H1 (cell line): Measurements from ENCODE around the gene FRMD3. TPM values are rescaled to one million over a fixed set of nuclear protein-coding genes. Genes with fewer than 3 reads are reported as not detected.

Experiments
- CTCF ChIA-PET: fragments of 300-600 bp; sonication (Branson Sonifier 250); formaldehyde crosslinking; loops from one replicate; lab custom pipeline; 2021; ENCODE audit not compliant: partially characterized antibody; lab: Charles Lee
- POLR2A ChIA-PET: fragments of 300-600 bp; sonication (Branson Sonifier 250); formaldehyde crosslinking; loops from one replicate; lab custom pipeline; 2021; ENCODE audit warnings: inconsistent platforms; ENCODE audit not compliant: partially characterized antibody; lab: Charles Lee
- DNase-seq, 2 experiments: peaks; one replicate each; pipeline versions ENCODE4 v3.0.0 to v3.0.0-alpha.2; 2010 to 2022; ENCODE audit warnings: low spot score in 2 of 2, low read depth in 1 of 2, mixed read lengths in 1 of 2
- FAIRE-seq: peaks from 2 replicates; lab custom pipeline; 2011; peaks lifted over from hg19 to GRCh38; lab: Jason Lieb, UNC
- H2AFZ ChIP-seq: 2 replicates; pipeline ENCODE4 v1.8.1; 2012; ENCODE audit warnings: low read length, inconsistent platforms
- H2AK5ac ChIP-seq: 2 replicates; pipeline ENCODE4 v1.6.1; 2013; ENCODE audit warnings: low read depth, low read length
- H2BK120ac ChIP-seq: replicated peaks from 2 replicates; pipeline ENCODE3; 2013; ENCODE audit warnings: low read depth, low read length, inconsistent platforms
- H2BK12ac ChIP-seq: 2 replicates; pipeline ENCODE4 v1.6.1; 2013; ENCODE audit warnings: low read depth, low read length
- H2BK15ac ChIP-seq: 2 replicates; pipeline ENCODE4 v1.6.1; 2013; ENCODE audit warnings: low read length
- H2BK20ac ChIP-seq: 2 replicates; pipeline ENCODE4 v1.6.1; 2013; ENCODE audit warnings: low read length
- H2BK5ac ChIP-seq: 2 replicates; pipeline ENCODE4 v1.6.1; 2013; ENCODE audit warnings: low read depth, low read length
- H3K14ac ChIP-seq: 2 replicates; pipeline ENCODE4 v1.6.1; 2013; ENCODE audit warnings: inconsistent platforms; ENCODE audit not compliant: insufficient read length
- H3K18ac ChIP-seq: 2 replicates; pipeline ENCODE4 v1.6.1; 2013; ENCODE audit warnings: low read length; ENCODE audit errors: extremely low read depth
- H3K23ac ChIP-seq: 2 replicates; pipeline ENCODE4 v1.6.1; 2013; ENCODE audit warnings: inconsistent platforms; ENCODE audit not compliant: insufficient read length
- H3K23me2 ChIP-seq: 2 replicates; pipeline ENCODE4 v1.6.1; 2013; ENCODE audit warnings: low read depth, low read length
- H3K27ac ChIP-seq: 2 replicates; pipeline ENCODE4 v1.6.1; 2011; ENCODE audit warnings: low read depth, low read length, inconsistent platforms
- H3K27me3 ChIP-seq, 4 experiments: replicated peaks in 1 of 4; 1 replicate in 1 of 4; 2 replicates in 3 of 4; pipeline versions ENCODE4 v1.6.1 to v1.8.1; 2011 to 2013; ENCODE audit warnings: low read length in 3 of 4, mild to moderate bottlenecking in 3 of 4, inconsistent platforms in 2 of 4, mixed read lengths in 2 of 4, moderate library complexity in 1 of 4; ENCODE audit not compliant: control insufficient read depth in 3 of 4, insufficient read depth in 3 of 4; ENCODE audit errors: extremely low read depth in 1 of 4
- H3K36me3 ChIP-seq, 4 experiments: 2 replicates each; pipeline versions ENCODE4 v1.6.1 to v1.8.1; 2011 to 2013; ENCODE audit warnings: mild to moderate bottlenecking in 4 of 4, low read length in 3 of 4, moderate library complexity in 2 of 4, control low read depth in 1 of 4, inconsistent platforms in 1 of 4; ENCODE audit not compliant: insufficient read depth in 4 of 4, control insufficient read depth in 2 of 4
- H3K4ac ChIP-seq: replicated peaks from 2 replicates; pipeline ENCODE3; 2013; ENCODE audit warnings: low read length, low read depth, mixed read lengths, inconsistent platforms; ENCODE audit not compliant: insufficient read length
- H3K4me1 ChIP-seq, 4 experiments: replicated peaks in 1 of 4; 1 replicate in 1 of 4; 2 replicates in 3 of 4; pipeline versions ENCODE4 v1.6.1 to v1.8.1; 2011 to 2013; ENCODE audit warnings: low read length in 3 of 4, inconsistent platforms in 2 of 4, mixed read lengths in 1 of 4; ENCODE audit not compliant: insufficient read depth in 4 of 4, control insufficient read depth in 3 of 4
- H3K4me2 ChIP-seq, 2 experiments: 2 replicates each; pipeline versions ENCODE4 v1.6.1 to v1.8.1; 2011 to 2013; ENCODE audit warnings: low read depth in 2 of 2, low read length in 2 of 2, control low read depth in 1 of 2, inconsistent platforms in 1 of 2, mild to moderate bottlenecking in 1 of 2; ENCODE audit not compliant: insufficient read depth in 1 of 2
- H3K4me3 ChIP-seq, 4 experiments: fragments of 200-600, 300-600 bp in 1 of 4; sonication (generic), shearing (Covaris generic), sonication (Bioruptor Twin) in 1 of 4; 2 replicates each; pipeline versions ENCODE4 v1.5.1 to v1.8.1; 2011 to 2016; ENCODE audit warnings: low read length in 4 of 4, low read depth in 3 of 4, control low read depth in 2 of 4, inconsistent platforms in 2 of 4, mild to moderate bottlenecking in 2 of 4, mixed read lengths in 1 of 4, moderate library complexity in 1 of 4; ENCODE audit not compliant: insufficient read depth in 2 of 4; ENCODE audit errors: extremely low read depth in 1 of 4
- H3K56ac ChIP-seq: replicated peaks from 2 replicates; pipeline ENCODE3; 2013; ENCODE audit warnings: low read depth, mild to moderate bottlenecking, mixed read lengths, low read length, inconsistent platforms; ENCODE audit not compliant: insufficient read length
- H3K79me1 ChIP-seq: 2 replicates; pipeline ENCODE4 v1.6.1; 2013; ENCODE audit warnings: low read depth, low read length, control low read depth
- H3K79me2 ChIP-seq, 2 experiments: 2 replicates each; pipeline versions ENCODE4 v1.6.1 to v1.8.1; 2012 to 2013; ENCODE audit warnings: low read length in 2 of 2, mild to moderate bottlenecking in 2 of 2, inconsistent platforms in 1 of 2; ENCODE audit not compliant: insufficient read depth in 2 of 2, control insufficient read depth in 1 of 2
- H3K9ac ChIP-seq, 4 experiments: replicated peaks in 1 of 4; 1 replicate in 1 of 4; 2 replicates in 3 of 4; pipeline versions ENCODE4 v1.6.1 to v1.8.1; 2011 to 2013; ENCODE audit warnings: low read depth in 3 of 4, low read length in 3 of 4, control low read depth in 2 of 4, mild to moderate bottlenecking in 2 of 4, moderate library complexity in 2 of 4, inconsistent platforms in 1 of 4; ENCODE audit errors: extremely low read depth in 1 of 4
- H3K9me3 ChIP-seq, 2 experiments: 2 replicates each; pipeline versions ENCODE4 v1.6.1 to v1.8.1; 2012 to 2013; ENCODE audit warnings: mild to moderate bottlenecking in 2 of 2, moderate library complexity in 2 of 2, control low read depth in 1 of 2, inconsistent platforms in 1 of 2, low read depth in 1 of 2, low read length in 1 of 2, mixed read lengths in 1 of 2; ENCODE audit not compliant: insufficient read depth in 2 of 2
- H4K20me1 ChIP-seq, 2 experiments: replicated peaks in 1 of 2; 2 replicates each; pipeline versions ENCODE3 to v1.8.1; 2011 to 2013; ENCODE audit warnings: inconsistent platforms in 2 of 2, low read length in 2 of 2, mild to moderate bottlenecking in 1 of 2; ENCODE audit not compliant: insufficient read depth in 2 of 2, control insufficient read depth in 1 of 2
- H4K5ac ChIP-seq: 2 replicates; pipeline ENCODE4 v1.6.1; 2013; ENCODE audit warnings: low read length, low read depth, mixed read lengths, inconsistent platforms; ENCODE audit not compliant: insufficient read length
- H4K8ac ChIP-seq: 2 replicates; pipeline ENCODE4 v1.8.0; 2013; ENCODE audit warnings: mild to moderate bottlenecking, moderate library complexity, low read length, inconsistent platforms; ENCODE audit not compliant: insufficient read depth; ENCODE audit errors: extremely low read depth
- H4K91ac ChIP-seq: replicated peaks from 2 replicates; pipeline ENCODE3; 2013; ENCODE audit warnings: low read length, mixed read lengths, inconsistent platforms; ENCODE audit not compliant: insufficient read length
- BCL11A ChIP-seq, 2 experiments: IDR thresholded peaks; one replicate each; pipeline ENCODE4 v1.6.1; 2011; ENCODE audit warnings: low read depth in 2 of 2, low read length in 2 of 2, mild to moderate bottlenecking in 2 of 2
- CBX8 ChIP-seq: fragments of 300-800, 300-1000 bp; sonication (generic); IDR thresholded peaks from 2 replicates; pipeline ENCODE4 v1.7.1; 2016; ENCODE audit warnings: low read depth, low read length, borderline replicate concordance
- CHD2 ChIP-seq: IDR thresholded peaks from 2 replicates; pipeline ENCODE4 v1.6.1; 2012; ENCODE audit warnings: low read length, improper control_type of control experiment
- CREB1 ChIP-seq: IDR thresholded peaks from 2 replicates; pipeline ENCODE4 v1.6.1; 2012; ENCODE audit warnings: inconsistent platforms
- GABPA ChIP-seq: IDR thresholded peaks from 2 replicates; pipeline ENCODE4 v1.6.1; 2011; ENCODE audit warnings: mild to moderate bottlenecking, low read length, moderate library complexity, borderline replicate concordance; ENCODE audit not compliant: insufficient read depth
- GTF2F1 ChIP-seq: IDR thresholded peaks from 2 replicates; pipeline ENCODE4 v1.6.1; 2012; ENCODE audit warnings: low read depth, low read length, improper control_type of control experiment, borderline replicate concordance
- JUND ChIP-seq: IDR thresholded peaks from 2 replicates; pipeline ENCODE4 v1.6.1; 2011; ENCODE audit warnings: mild to moderate bottlenecking, improper control_type of control experiment, low read length
- KDM4A ChIP-seq: IDR thresholded peaks from one replicate; pipeline ENCODE4 v1.7.1; 2012; ENCODE audit warnings: low read depth, mild to moderate bottlenecking, moderate library complexity, low read length, inconsistent platforms; ENCODE audit not compliant: severe bottlenecking
- NRF1 ChIP-seq: IDR thresholded peaks from 2 replicates; pipeline ENCODE4 v1.6.1; 2011; ENCODE audit warnings: mild to moderate bottlenecking, low read depth, low read length, improper control_type of control experiment
- TEAD4 ChIP-seq: IDR thresholded peaks from 2 replicates; pipeline ENCODE4 v1.6.1; 2012; ENCODE audit warnings: low read depth, low read length, inconsistent platforms, mixed read lengths
- YY1 ChIP-seq: IDR thresholded peaks from 2 replicates; pipeline ENCODE4 v1.6.1; 2011; ENCODE audit warnings: low read depth, mild to moderate bottlenecking, low read length
- polyA plus RNA-seq, 7 experiments: library from polyadenylated mRNA; depleted of rRNA in 3 of 7; stranded (reverse) in 5 of 7; unstranded in 2 of 7; fragments of >200 nt in 5 of 7; fragments of 200-250 nt in 2 of 7; gene quantifications; 1 replicate in 5 of 7; 2 replicates in 1 of 7; 4 replicates in 1 of 7; pipeline versions ENCODE4 v1.2.1 to v1.2.3, GENCODE V29; 2011 to 2013; ENCODE audit warnings: missing spikeins in 2 of 7, mixed read lengths in 2 of 7
- total RNA-seq: library from RNA; stranded (reverse); fragmentation: NEBNext Ultra II Directional; extraction: Animal tissue kit (Norgen Biotek cat#: 25700); gene quantifications from 2 replicates; pipeline ENCODE4 v1.2.1, GENCODE V29; 2021
- TF ChIP-seq, protein P1 (sequence below), 3 experiments: IDR thresholded peaks; 1 replicate in 2 of 3; 2 replicates in 1 of 3; pipeline versions ENCODE4 v1.5.1 to v1.6.1; 2011; ENCODE audit warnings: low read length in 3 of 3, mild to moderate bottlenecking in 3 of 3, inconsistent platforms in 2 of 3, low read depth in 1 of 3, moderate library complexity in 1 of 3; ENCODE audit not compliant: insufficient read depth in 1 of 3; ENCODE audit errors: control extremely low read depth in 1 of 3
- TF ChIP-seq, protein P2 (sequence below): IDR thresholded peaks from 2 replicates; pipeline ENCODE4 v1.6.1; 2012; ENCODE audit warnings: inconsistent platforms

FRMD3 gene
- total and polyA plus RNA-seq, 2 of the 8 experiments (the other 6 are each of a cell fraction or from before 2014, with no cell fraction given), result 0.15 to 1.4 TPM

DNA sequence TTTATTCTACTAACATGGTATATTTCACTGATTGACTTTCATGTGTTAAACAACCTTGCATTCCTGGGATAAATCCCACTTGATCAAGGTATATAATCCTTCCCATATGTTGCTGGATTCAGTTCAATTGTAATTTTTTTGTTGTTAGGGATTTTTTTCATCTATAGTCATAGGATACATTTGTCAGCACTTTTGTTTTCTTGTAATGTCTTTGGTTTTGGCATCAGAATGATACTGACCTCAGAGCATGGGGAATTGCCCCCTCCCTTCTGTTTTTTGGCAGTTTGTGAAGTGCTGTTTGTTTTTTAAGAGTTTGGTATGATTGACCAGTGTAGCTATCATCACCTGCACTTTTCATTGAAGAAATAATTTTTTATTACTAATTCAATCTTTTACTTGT lies 298.5 kb downstream of the FRMD3 start:
- Histone ChIP-seq H3K56ac (no peak overlapping the region), H4K91ac (no peak overlapping the region), H3K18ac (no peak overlapping the region), H2BK5ac (no peak overlapping the region), H3K27me3 (no peaks in the 10 kb centered on the region), H4K20me1 (no peaks in the 10 kb centered on the region), H4K5ac (no peak overlapping the region), H2AFZ (no peak overlapping the region), H4K8ac (no peak overlapping the region), H3K14ac (no peak overlapping the region), H3K4ac (no peak overlapping the region), H2BK15ac (no peak overlapping the region), H3K79me1 (no peaks in the 10 kb centered on the region), H3K79me2 (no peaks in the 10 kb centered on the region), H2BK120ac (no peak overlapping the region), H3K4me1 (peaks cover 0 to 6% (median 2%) of the 10 kb centered on the region in 4 experiments; a peak in 2 of 7 replicates), H3K9me3 (no peaks in the 10 kb centered on the region), H3K9ac (no peak overlapping the region), H3K4me2 (no peak overlapping the region), H3K4me3 (no peak overlapping the region), H3K27ac (no peak overlapping the region), H3K36me3 (no peaks in the 10 kb centered on the region), H2AK5ac (no peak overlapping the region), H2BK12ac (no peak overlapping the region), H3K23me2 (no peaks in the 10 kb centered on the region), H2BK20ac (no peak overlapping the region), H3K23ac (no peak overlapping the region)
- POLR2A ChIA-PET, result no interaction called here
- FAIRE-seq (no peak), DNase-seq (no peak)
- CTCF ChIA-PET, result interaction anchor here (0.7 to 1.3 kb wide), 5 partner anchors 91 to 286 kb away, joined by 3 to 4 read pairs (median 3); no protein-coding TSS in a partner anchor
- TF ChIP-seq, protein P1, sequence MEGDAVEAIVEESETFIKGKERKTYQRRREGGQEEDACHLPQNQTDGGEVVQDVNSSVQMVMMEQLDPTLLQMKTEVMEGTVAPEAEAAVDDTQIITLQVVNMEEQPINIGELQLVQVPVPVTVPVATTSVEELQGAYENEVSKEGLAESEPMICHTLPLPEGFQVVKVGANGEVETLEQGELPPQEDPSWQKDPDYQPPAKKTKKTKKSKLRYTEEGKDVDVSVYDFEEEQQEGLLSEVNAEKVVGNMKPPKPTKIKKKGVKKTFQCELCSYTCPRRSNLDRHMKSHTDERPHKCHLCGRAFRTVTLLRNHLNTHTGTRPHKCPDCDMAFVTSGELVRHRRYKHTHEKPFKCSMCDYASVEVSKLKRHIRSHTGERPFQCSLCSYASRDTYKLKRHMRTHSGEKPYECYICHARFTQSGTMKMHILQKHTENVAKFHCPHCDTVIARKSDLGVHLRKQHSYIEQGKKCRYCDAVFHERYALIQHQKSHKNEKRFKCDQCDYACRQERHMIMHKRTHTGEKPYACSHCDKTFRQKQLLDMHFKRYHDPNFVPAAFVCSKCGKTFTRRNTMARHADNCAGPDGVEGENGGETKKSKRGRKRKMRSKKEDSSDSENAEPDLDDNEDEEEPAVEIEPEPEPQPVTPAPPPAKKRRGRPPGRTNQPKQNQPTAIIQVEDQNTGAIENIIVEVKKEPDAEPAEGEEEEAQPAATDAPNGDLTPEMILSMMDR (IDR thresholded peaks at IDR 0.05; ENCODE audit: control extremely low read depth in 1 of 3, insufficient read depth in 1 of 3, low read depth in 1 of 3, low read length in 3 of 3), result no peak
- TF ChIP-seq NRF1, result no peak
- no peak for TF ChIP-seq JUND
- no peak for TF ChIP-seq GTF2F1
- TF ChIP-seq BCL11A (IDR thresholded peaks at IDR 0.05; ENCODE audit: low read depth in 2 of 2, low read length in 2 of 2), result no peak
- no peak for TF ChIP-seq CHD2
- TF ChIP-seq, protein P2, sequence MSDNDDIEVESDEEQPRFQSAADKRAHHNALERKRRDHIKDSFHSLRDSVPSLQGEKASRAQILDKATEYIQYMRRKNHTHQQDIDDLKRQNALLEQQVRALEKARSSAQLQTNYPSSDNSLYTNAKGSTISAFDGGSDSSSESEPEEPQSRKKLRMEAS, result no peak
- TF ChIP-seq GABPA, result no peak
- no peak for TF ChIP-seq TEAD4
- TF ChIP-seq CBX8, result no peak
- no peak for TF ChIP-seq CREB1
- no peak for TF ChIP-seq KDM4A
- no peak for TF ChIP-seq YY1
